SKM-1 (cell line): ENCODE measurements around the gene FOXA1.

Source experiments
- DNase-seq: peaks from one replicate; lab custom pipeline; 2025; ENCODE audit not compliant: unreplicated experiment; lab: John Stamatoyannopoulos, UW

The FOXA1 gene

GRCh38 chr14:37589715-37590427 is 5.2 kb downstream of the FOXA1 start:
- DNase-seq = no peak

- DNase-seq = no peak
These were observed 5.9 kb downstream of the FOXA1 start for GRCh38 chr14:37588956-37589714.

GRCh38 chr14:37588667-37588955 is 6.4 kb downstream of the FOXA1 start:
- DNase-seq = no peak

- DNase-seq = no peak
These were observed 7.0 kb downstream of the FOXA1 start for GRCh38 chr14:37587881-37588666.

- no peak for DNase-seq
These were observed 7.8 kb downstream of the FOXA1 start for GRCh38 chr14:37587131-37587803.

GRCh38 chr14:37586797-37587130 is 8.3 kb downstream of the FOXA1 start:
- no peak for DNase-seq

GRCh38 chr14:37585971-37586796 is 8.9 kb downstream of the FOXA1 start:
- no peak for DNase-seq

GRCh38 chr14:37585101-37585511 is 9.9 kb downstream of the FOXA1 start:
- DNase-seq = no peak

GRCh38 chr14:37584211-37585100 is 10.6 kb downstream of the FOXA1 start:
- DNase-seq = no peak

- no peak for DNase-seq
These were observed 11.5 kb downstream of the FOXA1 start for GRCh38 chr14:37583358-37584210.

- no peak for DNase-seq
These were observed 14.9 kb downstream of the FOXA1 start for GRCh38 chr14:37580146-37580545.

GRCh38 chr14:37579274-37579673 is 15.8 kb downstream of the FOXA1 start:
- no peak for DNase-seq

GRCh38 chr14:37573356-37573755 is 21.7 kb downstream of the FOXA1 start:
- DNase-seq = no peak

- DNase-seq = no peak
These were observed 23.7 kb downstream of the FOXA1 start for GRCh38 chr14:37571391-37571790.

GRCh38 chr14:37569729-37570128 is 25.3 kb downstream of the FOXA1 start:
- DNase-seq = no peak

GRCh38 chr14:37566811-37567371 is 28.2 kb downstream of the FOXA1 start:
- no peak for DNase-seq

- DNase-seq = no peak
These were observed 29.5 kb downstream of the FOXA1 start for GRCh38 chr14:37565550-37565949.

GRCh38 chr14:37563189-37563588 is 31.9 kb downstream of the FOXA1 start:
- no peak for DNase-seq
